Suprapubic skin (tissue), 4 donors: ENCODE data around the gene TMPRSS4. TPM values are rescaled to one million over a fixed set of nuclear protein-coding genes. Genes with fewer than 3 reads are reported as not detected.

ENCODE experiments used
- DNase-seq, 2 donors: peaks; one replicate each; pipeline ENCODE4 v3.0.0-alpha.2; 2019; ENCODE audit warnings: low spot score in 2 of 2
- H3K27ac ChIP-seq: fragments of 200-600 bp; sonication (generic); one replicate; pipeline ENCODE4 v1.5.1; 2019
- H3K27me3 ChIP-seq: fragments of 200-600 bp; sonication (generic); one replicate; pipeline ENCODE4 v1.5.1; 2019
- H3K36me3 ChIP-seq: fragments of 200-600 bp; sonication (generic); one replicate; pipeline ENCODE4 v1.5.1; 2019
- H3K4me1 ChIP-seq: fragments of 200-600 bp; sonication (generic); one replicate; pipeline ENCODE4 v1.5.1; 2019
- H3K4me3 ChIP-seq: fragments of 200-600 bp; sonication (generic); one replicate; pipeline ENCODE4 v1.5.1; 2019; ENCODE audit warnings: mild to moderate bottlenecking
- H3K9me3 ChIP-seq: fragments of 200-600 bp; sonication (generic); one replicate; pipeline ENCODE4 v1.5.1; 2019
- EP300 ChIP-seq: sonication (generic); formaldehyde crosslinking; IDR thresholded peaks from one replicate; pipeline ENCODE4 v1.6.1; 2017; ENCODE audit warnings: antibody characterized with exemption
- POLR2A ChIP-seq, 2 donors: fragments of 450-650 bp; IDR thresholded peaks; one replicate each; pipeline ENCODE4 v1.6.1; 2017; ENCODE audit warnings: antibody characterized with exemption in 2 of 2, mild to moderate bottlenecking in 2 of 2, moderate library complexity in 2 of 2
- POLR2AphosphoS5 ChIP-seq, 3 donors: sonication (generic); formaldehyde crosslinking; IDR thresholded peaks; one replicate each; pipeline ENCODE4 v1.6.1; 2017; ENCODE audit warnings: antibody characterized with exemption in 3 of 3
- WGBS: methylation state at CpG from one replicate; pipeline ENCODE4 v1.1.5; 2018; 5-methylcytosine and 5-hydroxymethylcytosine counted together
- total RNA-seq, 4 donors: library from RNA; depleted of rRNA; stranded (reverse); fragments of >200 nt; gene quantifications; one replicate each; pipeline ENCODE4 v1.1.0, GENCODE V29; 2016
- TF ChIP-seq, protein P1 (sequence below), 2 donors: fragments of 200-600 bp in 1 of 2; fragments of 450-650 bp in 1 of 2; sonication (generic) in 1 of 2; IDR thresholded peaks; one replicate each; pipeline ENCODE4 v1.5.1; 2016 to 2019; ENCODE audit warnings: antibody characterized with exemption in 2 of 2, mild to moderate bottlenecking in 1 of 2, moderate library complexity in 1 of 2

The TMPRSS4 gene
- total RNA-seq, 4 donors from 2014 or later = 1.6 to 17.0 (median 2.4) TPM

DNA sequence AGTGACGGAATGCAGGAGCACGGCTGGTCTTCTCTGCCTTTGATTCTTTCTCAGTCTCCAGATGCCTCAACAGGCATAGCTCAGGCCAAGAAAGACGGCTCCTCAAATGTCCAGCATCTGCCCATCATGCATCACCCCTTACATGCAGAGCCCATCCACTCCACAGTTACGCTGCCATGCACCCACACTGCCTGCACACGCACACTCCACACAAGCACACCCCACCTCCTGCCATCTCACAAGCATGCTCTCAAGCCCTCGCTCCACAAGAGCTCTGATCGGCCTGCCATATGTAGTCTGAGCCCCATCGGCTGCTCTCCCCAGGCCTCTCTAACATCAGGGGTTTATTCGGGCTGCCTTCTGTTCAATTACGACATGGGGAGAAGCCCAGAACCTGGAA, 56.9 kb downstream of the TMPRSS4 start:
- Histone ChIP-seq H3K9me3 (no peaks in the 10 kb centered on the region), H3K4me1 (peaks cover 4% of the 10 kb centered on the region), H3K36me3 (no peaks in the 10 kb centered on the region), H3K4me3 (no peak overlapping the region), H3K27me3 (peaks cover 3% of the 10 kb centered on the region), H3K27ac (no peak overlapping the region)
- TF ChIP-seq POLR2A (IDR thresholded peaks at IDR 0.05) = no peak
- no peak for TF ChIP-seq POLR2AphosphoS5 (IDR thresholded peaks at IDR 0.05)
- TF ChIP-seq, protein P1, sequence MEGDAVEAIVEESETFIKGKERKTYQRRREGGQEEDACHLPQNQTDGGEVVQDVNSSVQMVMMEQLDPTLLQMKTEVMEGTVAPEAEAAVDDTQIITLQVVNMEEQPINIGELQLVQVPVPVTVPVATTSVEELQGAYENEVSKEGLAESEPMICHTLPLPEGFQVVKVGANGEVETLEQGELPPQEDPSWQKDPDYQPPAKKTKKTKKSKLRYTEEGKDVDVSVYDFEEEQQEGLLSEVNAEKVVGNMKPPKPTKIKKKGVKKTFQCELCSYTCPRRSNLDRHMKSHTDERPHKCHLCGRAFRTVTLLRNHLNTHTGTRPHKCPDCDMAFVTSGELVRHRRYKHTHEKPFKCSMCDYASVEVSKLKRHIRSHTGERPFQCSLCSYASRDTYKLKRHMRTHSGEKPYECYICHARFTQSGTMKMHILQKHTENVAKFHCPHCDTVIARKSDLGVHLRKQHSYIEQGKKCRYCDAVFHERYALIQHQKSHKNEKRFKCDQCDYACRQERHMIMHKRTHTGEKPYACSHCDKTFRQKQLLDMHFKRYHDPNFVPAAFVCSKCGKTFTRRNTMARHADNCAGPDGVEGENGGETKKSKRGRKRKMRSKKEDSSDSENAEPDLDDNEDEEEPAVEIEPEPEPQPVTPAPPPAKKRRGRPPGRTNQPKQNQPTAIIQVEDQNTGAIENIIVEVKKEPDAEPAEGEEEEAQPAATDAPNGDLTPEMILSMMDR (IDR thresholded peaks at IDR 0.05) = no peak
- no peak for TF ChIP-seq EP300
- 85% methylated on average over 10 of the region's 10 CpGs for WGBS
- DNase-seq = peak in 1 of 2 donors; percentile 24

DNA sequence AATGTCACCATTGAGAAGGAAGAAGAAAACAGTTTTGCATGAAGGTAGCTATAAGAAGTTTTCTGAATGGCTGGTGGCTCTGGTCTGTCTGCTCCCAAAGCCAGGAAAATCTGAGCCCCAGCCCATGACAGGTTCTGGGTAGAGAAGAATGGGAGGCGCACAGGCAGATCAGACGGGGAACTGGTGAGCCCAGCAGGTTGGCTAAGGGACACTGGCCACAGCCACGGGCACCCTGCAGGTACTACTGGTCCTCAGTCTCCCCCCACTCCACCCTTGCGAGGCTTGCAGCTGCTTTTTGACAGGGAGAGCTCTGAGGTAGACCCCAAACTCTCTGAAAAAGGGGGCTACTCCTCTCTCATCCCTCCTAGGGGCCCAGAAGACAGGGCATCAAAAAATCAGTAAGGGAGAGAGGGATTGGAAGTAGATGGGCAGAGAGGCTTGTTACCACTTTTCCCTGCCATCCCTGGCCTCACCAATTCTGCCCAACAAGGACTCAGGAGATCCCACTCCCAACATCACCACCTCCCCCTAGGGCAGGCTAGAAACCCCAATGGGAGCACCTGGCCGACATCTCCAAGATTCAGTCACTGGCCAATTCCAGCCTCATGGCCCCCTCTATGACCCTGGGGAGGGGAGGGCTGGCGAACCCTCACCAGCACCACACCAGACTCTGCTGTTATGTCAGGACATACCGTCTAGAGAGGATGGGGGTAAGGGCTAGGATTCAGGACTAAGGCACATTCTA, 58.3 kb downstream of the TMPRSS4 start:
- 92% methylated on average over 5 of the region's 7 CpGs for WGBS
- Histone ChIP-seq H3K36me3 (no peaks in the 10 kb centered on the region), H3K4me1 (no peaks in the 10 kb centered on the region), H3K27ac (no peak overlapping the region), H3K9me3 (no peaks in the 10 kb centered on the region), H3K27me3 (peaks cover 7% of the 10 kb centered on the region), H3K4me3 (no peak overlapping the region)
- TF ChIP-seq POLR2A (IDR thresholded peaks at IDR 0.05) (no peak), EP300 (no peak), POLR2AphosphoS5 (IDR thresholded peaks at IDR 0.05) (no peak)
- TF ChIP-seq, protein P1 (IDR thresholded peaks at IDR 0.05) = no peak
- no peak for DNase-seq

DNA sequence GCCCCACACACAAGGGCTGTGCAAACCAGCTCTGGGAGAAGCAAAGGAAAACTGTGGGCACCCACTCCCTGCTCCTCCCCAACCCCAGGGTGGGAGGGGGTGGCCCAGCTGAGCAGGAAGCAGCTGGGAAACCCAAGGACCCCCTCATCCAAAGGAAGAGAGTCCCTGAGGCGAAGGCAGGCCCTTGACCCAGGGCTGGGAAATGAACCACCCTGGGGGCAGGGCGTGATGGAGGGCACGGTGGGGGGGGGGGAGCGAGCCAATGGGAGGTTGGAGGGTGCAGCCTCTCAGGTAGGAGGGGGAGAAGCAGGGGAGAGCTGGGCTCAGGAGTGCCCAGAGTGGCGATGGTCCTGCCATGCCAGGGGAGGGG, 58.9 kb downstream of the TMPRSS4 start:
- Histone ChIP-seq H3K27ac (no peak overlapping the region), H3K27me3 (peaks cover 9% of the 10 kb centered on the region), H3K9me3 (no peaks in the 10 kb centered on the region), H3K4me1 (no peaks in the 10 kb centered on the region), H3K36me3 (no peaks in the 10 kb centered on the region), H3K4me3 (no peak overlapping the region)
- TF ChIP-seq POLR2AphosphoS5 (IDR thresholded peaks at IDR 0.05) (no peak), EP300 (no peak), POLR2A (IDR thresholded peaks at IDR 0.05) (no peak)
- TF ChIP-seq, protein P1 (IDR thresholded peaks at IDR 0.05) = no peak
- WGBS = 90% methylated on average over 5 of the region's 5 CpGs
- DNase-seq = no peak

DNA sequence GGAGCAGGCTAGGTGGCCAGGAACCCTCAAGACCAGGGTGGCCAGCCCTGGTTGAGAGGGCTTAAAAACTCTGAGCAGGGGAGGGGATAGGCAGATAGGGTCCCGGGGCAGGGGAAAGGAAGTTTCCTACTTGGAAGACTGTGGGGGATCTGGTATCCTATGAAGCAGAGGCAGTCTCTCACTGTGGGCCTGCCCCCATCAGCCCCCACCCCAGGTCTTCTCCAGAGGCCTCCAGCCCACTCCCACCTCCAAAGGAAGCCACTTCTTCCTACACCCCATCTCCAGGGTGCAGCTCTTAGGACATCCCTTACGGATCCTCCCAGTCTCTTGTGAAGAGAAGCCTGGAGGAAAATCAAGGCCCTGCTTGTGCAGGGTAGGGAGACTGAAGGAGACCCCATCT, 59.5 kb downstream of the TMPRSS4 start:
- H3K27ac ChIP-seq = no peak overlapping the region
- H3K9me3 ChIP-seq = no peaks in the 10 kb centered on the region
- 80% methylated on average over 2 of the region's 2 CpGs for WGBS
- H3K36me3 ChIP-seq = no peaks in the 10 kb centered on the region
- TF ChIP-seq, protein P1 (IDR thresholded peaks at IDR 0.05) = no peak
- TF ChIP-seq POLR2A (IDR thresholded peaks at IDR 0.05) (no peak), EP300 (no peak), POLR2AphosphoS5 (IDR thresholded peaks at IDR 0.05) (no peak)
- no peak overlapping the region for H3K4me3 ChIP-seq
- H3K4me1 ChIP-seq = no peaks in the 10 kb centered on the region
- H3K27me3 ChIP-seq = peaks cover 15% of the 10 kb centered on the region
- DNase-seq = no peak

DNA sequence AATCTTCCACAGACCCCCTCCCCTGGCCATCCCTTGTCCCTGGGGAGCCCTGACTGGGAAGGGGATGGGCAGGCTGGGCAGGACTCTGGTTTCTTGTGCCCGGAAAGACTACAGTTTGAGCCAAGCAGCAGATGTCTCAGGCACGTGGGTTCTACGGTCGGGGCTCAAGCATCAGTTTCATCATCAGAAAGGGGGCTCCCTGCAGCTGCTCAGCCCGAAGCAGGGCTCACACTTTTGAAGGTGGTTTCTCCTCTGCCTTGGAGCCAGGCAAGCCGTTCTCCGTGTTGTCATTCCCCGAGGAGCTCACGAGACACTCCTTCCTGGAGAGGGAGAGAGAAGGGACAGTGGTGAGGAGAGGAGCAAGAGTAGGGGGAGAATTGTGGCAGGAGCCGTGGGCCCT, 59.9 kb downstream of the TMPRSS4 start:
- Histone ChIP-seq H3K9me3 (no peaks in the 10 kb centered on the region), H3K27ac (no peak overlapping the region), H3K36me3 (no peaks in the 10 kb centered on the region), H3K4me3 (no peak overlapping the region), H3K4me1 (peaks cover under 1% of the 10 kb centered on the region), H3K27me3 (peaks cover 16% of the 10 kb centered on the region)
- WGBS = 78% methylated on average over 10 of the region's 10 CpGs
- no peak for DNase-seq
- TF ChIP-seq POLR2A (IDR thresholded peaks at IDR 0.05) = no peak
- TF ChIP-seq, protein P1 (IDR thresholded peaks at IDR 0.05) = no peak
- TF ChIP-seq POLR2AphosphoS5 (IDR thresholded peaks at IDR 0.05) = no peak
- TF ChIP-seq EP300 = no peak
